ENCODE results near the gene MARK3. TPM values are rescaled to one million over a fixed set of nuclear protein-coding genes. Genes with fewer than 3 reads are reported as not detected.
A peak's percentile ranks its signal among the peaks of the same experiment; 100 is the strongest.

Gene MARK3
- total and polyA plus RNA-seq, 8 donors: 52.6 to 157 (median 95.0) TPM

- Histone ChIP-seq H3K36me3 (peaks cover 6 to 13% (median 8%) of the 10 kb centered on the region in 4 donors), H3K4me1 (peaks cover 53 to 73% (median 64%) of the 10 kb centered on the region in 4 donors), H3K9me3 (no peaks in the 10 kb centered on the region), H3K27me3 (peaks cover 0 to 19% (median 12%) of the 10 kb centered on the region in 3 donors), H3K4me3 (no peak overlapping the region), H3K27ac (peak overlapping the region in 2 of 5 donors; percentile 84 to 94)
- DNase-seq: no peak
- WGBS, 5 donors: 80 to 85% (median 81%) methylated on average over 7 to 10 of the region's 10 CpGs
- no peak for TF ChIP-seq EP300 (IDR thresholded peaks at IDR 0.05)
- TF ChIP-seq CTCF (IDR thresholded peaks at IDR 0.05): no peak
- TF ChIP-seq POLR2A (IDR thresholded peaks at IDR 0.05): no peak
- no peak for TF ChIP-seq POLR2AphosphoS5 (IDR thresholded peaks at IDR 0.05)
- intact Hi-C loops (cut with DNase I; ENCODE audit: low total_unique reads): no loop called here
These were observed 132.0 kb downstream of the MARK3 start for GRCh38 chr14:103517174-103517566.

DNA sequence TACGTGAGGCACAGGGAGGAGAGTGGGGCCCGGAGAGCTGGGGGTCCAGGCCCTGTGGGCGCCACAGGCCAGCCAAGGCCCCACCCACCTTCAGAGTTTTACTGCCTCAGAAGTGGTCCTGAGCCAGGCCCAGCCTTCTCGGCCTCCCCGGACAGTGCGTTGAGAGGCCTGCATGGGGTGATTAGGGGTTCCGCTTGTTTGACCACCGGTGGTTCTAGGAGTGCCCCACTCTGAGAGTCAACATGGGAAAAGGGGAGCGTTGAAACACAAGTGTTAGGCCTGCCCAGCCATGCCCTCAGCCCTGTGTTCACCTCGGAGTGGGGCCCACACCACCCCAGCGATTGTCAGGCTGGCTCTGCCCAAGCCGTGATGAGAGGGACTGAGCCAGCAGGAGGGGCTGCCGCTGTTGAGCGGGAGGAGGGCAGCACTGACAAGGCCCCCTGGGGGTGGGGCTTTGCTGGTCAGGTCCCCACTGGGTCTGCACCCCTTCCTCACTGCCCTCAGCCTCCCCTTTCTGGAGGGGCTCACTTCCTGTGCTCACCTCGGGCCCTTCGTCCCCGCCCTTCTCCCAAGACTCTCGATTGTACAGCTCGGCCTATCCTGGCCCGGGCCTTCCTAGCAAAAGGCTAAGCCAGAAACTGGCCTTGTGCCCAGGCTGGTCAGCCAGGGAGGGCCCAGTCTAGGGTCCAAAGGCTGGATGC lies 132.7 kb downstream of the MARK3 start:
- peaks cover 6 to 13% (median 7%) of the 10 kb centered on the region in 4 donors for H3K36me3 ChIP-seq
- no peaks in the 10 kb centered on the region for H3K9me3 ChIP-seq
- peak; percentile 64 to 70 for DNase-seq
- 28 to 36% (median 34%) methylated on average over 18 to 20 of the region's 20 CpGs for WGBS, 5 donors
- H3K4me1 ChIP-seq: peaks cover 51 to 70% (median 62%) of the 10 kb centered on the region in 4 donors
- H3K27ac ChIP-seq: peak overlapping the region; percentile 53 to 94 (median 84)
- TF ChIP-seq CTCF (IDR thresholded peaks at IDR 0.05): no peak
- TF ChIP-seq EP300 (IDR thresholded peaks at IDR 0.05): no peak
- TF ChIP-seq POLR2AphosphoS5 (IDR thresholded peaks at IDR 0.05): no peak
- TF ChIP-seq POLR2A (IDR thresholded peaks at IDR 0.05): no peak
- peaks cover 0 to 26% (median 16%) of the 10 kb centered on the region in 3 donors for H3K27me3 ChIP-seq
- intact Hi-C loops (cut with DNase I; ENCODE audit: low total_unique reads): loop anchor here (2.0 kb wide), 1 partner anchor 29 kb away; no protein-coding TSS in a partner anchor
- no peak overlapping the region for H3K4me3 ChIP-seq

- Histone ChIP-seq H3K9me3 (no peaks in the 10 kb centered on the region), H3K4me3 (no peak overlapping the region), H3K27ac (peak overlapping the region; percentile 53 to 94 (median 84)), H3K36me3 (peaks cover 6 to 13% (median 7%) of the 10 kb centered on the region in 4 donors), H3K27me3 (peaks cover 0 to 32% (median 20%) of the 10 kb centered on the region in 3 donors), H3K4me1 (peaks cover 51 to 70% (median 62%) of the 10 kb centered on the region in 4 donors)
- TF ChIP-seq CTCF (IDR thresholded peaks at IDR 0.05): peak in 6 of 7 experiments; percentile 11 to 97 (median 94)
- TF ChIP-seq POLR2A (IDR thresholded peaks at IDR 0.05): no peak
- peak in 1 of 3 donors; percentile 47 for TF ChIP-seq POLR2AphosphoS5 (IDR thresholded peaks at IDR 0.05)
- DNase-seq: peak; percentile 81 to 87
- WGBS, 5 donors: 28 to 94% (median 41%) methylated on average over 2 to 9 of the region's 9 CpGs
- intact Hi-C loops (cut with DNase I; ENCODE audit: low total_unique reads): loop anchor here (2.0 kb wide), 1 partner anchor 28 kb away; no protein-coding TSS in a partner anchor
These were observed 133.3 kb downstream of the MARK3 start for GRCh38 chr14:103518422-103519042.

GRCh38 chr14:103519043-103519836 lies 134.0 kb downstream of the MARK3 start:
- intact Hi-C loops (cut with DNase I; ENCODE audit: low total_unique reads): loop anchor here (2.0 kb wide), 1 partner anchor 28 kb away; no protein-coding TSS in a partner anchor
- Histone ChIP-seq H3K4me1 (peaks cover 45 to 69% (median 61%) of the 10 kb centered on the region in 4 donors), H3K9me3 (no peaks in the 10 kb centered on the region), H3K27ac (peak overlapping the region; percentile 75 to 94 (median 91)), H3K4me3 (peak overlapping the region in 1 of 4 donors; percentile 73), H3K36me3 (peaks cover 6 to 13% (median 7%) of the 10 kb centered on the region in 4 donors), H3K27me3 (peaks cover 0 to 33% (median 20%) of the 10 kb centered on the region in 3 donors)
- peak; percentile 43 to 46 for DNase-seq
- WGBS, 5 donors: 28 to 46% (median 31%) methylated on average over 13 of the region's 13 CpGs
- TF ChIP-seq CTCF (IDR thresholded peaks at IDR 0.05) (no peak), POLR2AphosphoS5 (IDR thresholded peaks at IDR 0.05) (no peak), EP300 (IDR thresholded peaks at IDR 0.05) (no peak), POLR2A (IDR thresholded peaks at IDR 0.05) (no peak)
